PC-3 (cell line): ENCODE measurements around the gene GNG8. TPM values are rescaled to one million over a fixed set of nuclear protein-coding genes. Genes with fewer than 3 reads are reported as not detected.

Experiments used
- ATAC-seq: fragments of 200-7000 bp; cut with Tn5 transposase; 2 replicates; pipeline ENCODE4 v1.9.1; 2020; ENCODE audit warnings: mild to moderate bottlenecking, moderate library complexity
- BruUV-seq: library from RNA; stranded (reverse); fragments of 400-500 nt; replicated peaks from 2 replicates; lab custom pipeline; 2021; lab: Mats Ljungman, UMichigan
- CTCF ChIA-PET: fragments of 300-600 bp; sonication (Branson Sonifier 250); formaldehyde crosslinking; loops from one replicate; lab custom pipeline; 2022; ENCODE audit warnings: antibody characterized with exemption; lab: Charles Lee
- POLR2A ChIA-PET: fragments of 300-600 bp; sonication (Branson Sonifier 250); formaldehyde crosslinking; loops from one replicate; lab custom pipeline; 2022; ENCODE audit warnings: antibody characterized with exemption; ENCODE audit not compliant: unreplicated experiment; lab: Charles Lee
- DNase-seq: peaks from one replicate; pipeline ENCODE4 v3.0.0-alpha.2; 2015
- H2AFZ ChIP-seq: fragments of 300-600 bp; sonication (generic); 2 replicates; pipeline ENCODE4 v1.6.0; 2016; ENCODE audit warnings: antibody characterized with exemption, low read length
- H3F3A ChIP-seq: fragments of 300-600 bp; sonication (generic); one replicate; pipeline ENCODE4 v1.6.0; 2017; ENCODE audit warnings: antibody characterized with exemption, low read length, control low read depth, mild to moderate bottlenecking; ENCODE audit not compliant: unreplicated experiment
- H3K27ac ChIP-seq: fragments of 300-600 bp; sonication (generic); 2 replicates; pipeline ENCODE4 v1.5.1; 2016; ENCODE audit warnings: mild to moderate bottlenecking, low read length
- H3K27me3 ChIP-seq: fragments of 300-600 bp; sonication (generic); 2 replicates; pipeline ENCODE4 v1.6.1; 2016; ENCODE audit warnings: low read length, mixed read lengths
- H3K36me3 ChIP-seq: fragments of 300-600 bp; sonication (generic); 2 replicates; pipeline ENCODE4 v1.6.1; 2016; ENCODE audit warnings: low read depth, mixed run types, low read length, mixed read lengths
- H3K4me1 ChIP-seq: fragments of 300-600 bp; sonication (generic); 2 replicates; pipeline ENCODE4 v1.5.1; 2016; ENCODE audit warnings: low read length; ENCODE audit not compliant: insufficient read depth
- H3K4me2 ChIP-seq: fragments of 300-600 bp; sonication (generic); 2 replicates; pipeline ENCODE4 v1.6.0; 2016; ENCODE audit warnings: low read length
- H3K4me3 ChIP-seq: fragments of 300-600 bp; sonication (generic); 2 replicates; pipeline ENCODE4 v1.5.1; 2016; ENCODE audit warnings: mild to moderate bottlenecking, low read length, mixed read lengths
- H3K79me2 ChIP-seq: fragments of 300-600 bp; sonication (generic); 2 replicates; pipeline ENCODE4 v1.6.1; 2017; ENCODE audit warnings: low read length, mixed read lengths
- H3K9ac ChIP-seq: fragments of 300-600 bp; sonication (generic); 2 replicates; pipeline ENCODE4 v1.6.0; 2016; ENCODE audit warnings: mild to moderate bottlenecking, low read length
- H3K9me2 ChIP-seq: fragments of 300-600 bp; sonication (generic); replicated peaks from 2 replicates; pipeline ENCODE4 v1.6.1; 2016; ENCODE audit warnings: mixed run types, low read length, mixed read lengths
- H3K9me3 ChIP-seq: fragments of 300-600 bp; sonication (generic); 2 replicates; pipeline ENCODE4 v1.6.1; 2016; ENCODE audit warnings: low read length, mixed read lengths
- H4K20me1 ChIP-seq: fragments of 300-600 bp; sonication (generic); 2 replicates; pipeline ENCODE4 v1.6.1; 2016; ENCODE audit warnings: low read length, mixed read lengths
- EZH2 ChIP-seq: fragments of 300-600 bp; sonication (generic); IDR thresholded peaks from one replicate; pipeline ENCODE4 v1.6.1; 2017; ENCODE audit warnings: antibody characterized with exemption, mild to moderate bottlenecking, low read length; ENCODE audit not compliant: unreplicated experiment
- EZH2phosphoT487 ChIP-seq: fragments of 300-600 bp; sonication (generic); IDR thresholded peaks from 2 replicates; pipeline ENCODE4 v1.6.1; 2018; ENCODE audit warnings: mild to moderate bottlenecking, antibody characterized with exemption, low read length, borderline replicate concordance
- intact Hi-C: fragments of 100-400 bp; cut with micrococcal nuclease; formaldehyde crosslinking; loops from 2 replicates; pipeline ENCODE4 v1.9.0; 2023
- total RNA-seq: library from RNA; depleted of rRNA; stranded (reverse); fragments of >200 nt; gene quantifications from 2 replicates; pipeline ENCODE4 v1.2.3, GENCODE V29; 2014
- TF ChIP-seq, protein P1 (sequence below): fragments of 300-600 bp; sonication (generic); conservative IDR thresholded peaks from 2 replicates; pipeline ENCODE4 v1.5.1; 2017; ENCODE audit warnings: antibody characterized with exemption, low read depth, mild to moderate bottlenecking, low read length

The GNG8 gene
- total RNA-seq, 1 experiment from 2014 or later, result not detected

DNA sequence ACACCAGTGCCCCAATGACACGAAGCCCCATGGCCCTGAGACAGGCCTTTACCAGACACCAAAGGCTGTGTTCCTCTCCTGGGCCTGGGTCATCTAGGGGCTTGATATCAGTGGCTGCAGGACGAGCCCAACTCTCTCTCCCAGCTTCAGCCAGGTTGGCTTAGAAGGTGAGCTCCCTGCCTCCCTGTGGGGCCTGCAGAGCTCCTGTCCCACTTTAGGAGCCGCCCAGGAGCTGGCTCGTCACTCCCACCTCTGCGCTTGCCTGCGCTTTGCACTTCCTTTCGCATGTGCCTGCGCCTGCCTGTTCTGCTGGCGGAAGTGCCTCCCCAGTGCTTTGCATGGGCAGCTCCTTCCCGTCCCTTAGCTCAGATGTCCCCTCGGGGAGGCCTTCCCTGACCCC, 30.0 kb downstream of the GNG8 start:
- Histone ChIP-seq H3K4me2 (no peak overlapping the region), H3K27me3 (no peaks in the 10 kb centered on the region), H3K9ac (no peak overlapping the region), H3K4me1 (peaks cover 13% of the 10 kb centered on the region), H3K79me2 (peaks cover 44% of the 10 kb centered on the region), H3K4me3 (no peak overlapping the region), H2AFZ (no peak overlapping the region), H4K20me1 (peaks cover 25% of the 10 kb centered on the region), H3K36me3 (peaks cover 13% of the 10 kb centered on the region; the same call in 1 of the 2 replicates), H3K9me2 (no peaks in the 10 kb centered on the region), H3K9me3 (no peaks in the 10 kb centered on the region), H3K27ac (no peak overlapping the region), H3F3A (no peaks in the 10 kb centered on the region)
- CTCF ChIA-PET, result no interaction called here
- TF ChIP-seq EZH2 (no peak), EZH2phosphoT487 (no peak)
- TF ChIP-seq, protein P1, sequence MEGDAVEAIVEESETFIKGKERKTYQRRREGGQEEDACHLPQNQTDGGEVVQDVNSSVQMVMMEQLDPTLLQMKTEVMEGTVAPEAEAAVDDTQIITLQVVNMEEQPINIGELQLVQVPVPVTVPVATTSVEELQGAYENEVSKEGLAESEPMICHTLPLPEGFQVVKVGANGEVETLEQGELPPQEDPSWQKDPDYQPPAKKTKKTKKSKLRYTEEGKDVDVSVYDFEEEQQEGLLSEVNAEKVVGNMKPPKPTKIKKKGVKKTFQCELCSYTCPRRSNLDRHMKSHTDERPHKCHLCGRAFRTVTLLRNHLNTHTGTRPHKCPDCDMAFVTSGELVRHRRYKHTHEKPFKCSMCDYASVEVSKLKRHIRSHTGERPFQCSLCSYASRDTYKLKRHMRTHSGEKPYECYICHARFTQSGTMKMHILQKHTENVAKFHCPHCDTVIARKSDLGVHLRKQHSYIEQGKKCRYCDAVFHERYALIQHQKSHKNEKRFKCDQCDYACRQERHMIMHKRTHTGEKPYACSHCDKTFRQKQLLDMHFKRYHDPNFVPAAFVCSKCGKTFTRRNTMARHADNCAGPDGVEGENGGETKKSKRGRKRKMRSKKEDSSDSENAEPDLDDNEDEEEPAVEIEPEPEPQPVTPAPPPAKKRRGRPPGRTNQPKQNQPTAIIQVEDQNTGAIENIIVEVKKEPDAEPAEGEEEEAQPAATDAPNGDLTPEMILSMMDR, result no peak
- intact Hi-C loops, result no loop called here
- no TSS peak for BruUV-seq
- ATAC-seq, result no peak
- DNase-seq, result no peak
- POLR2A ChIA-PET, result no interaction called here

DNA sequence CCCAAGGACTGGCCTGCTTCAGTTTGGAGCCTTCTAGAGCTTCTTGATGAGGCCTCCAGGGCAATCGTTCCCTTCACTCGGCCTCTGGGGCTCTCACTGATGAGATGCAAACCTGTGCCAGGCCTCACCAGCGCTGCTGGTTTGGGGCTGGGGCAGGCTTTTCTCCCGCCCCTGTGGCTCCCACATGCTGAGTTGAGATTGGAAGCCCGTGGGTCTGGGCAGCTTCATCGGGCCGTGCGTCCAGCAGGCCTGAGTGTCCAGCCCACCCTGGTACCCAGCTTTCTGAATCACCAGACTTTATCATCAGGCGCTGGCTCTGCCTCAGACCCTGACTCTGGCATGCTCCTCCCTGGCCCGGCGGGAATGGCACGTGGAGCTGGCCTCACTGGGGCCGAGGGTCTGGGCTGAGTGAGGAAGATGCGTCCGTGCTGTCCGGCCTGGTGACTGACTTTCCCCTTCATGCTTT, 30.6 kb downstream of the GNG8 start:
- intact Hi-C loops, result no loop called here
- TF ChIP-seq, protein P1, result no peak
- TF ChIP-seq EZH2 (no peak), EZH2phosphoT487 (no peak)
- Histone ChIP-seq H3K4me1 (peaks cover 13% of the 10 kb centered on the region), H3K27ac (no peak overlapping the region), H3K9ac (no peak overlapping the region), H2AFZ (no peak overlapping the region), H3K9me3 (no peaks in the 10 kb centered on the region), H3K4me2 (no peak overlapping the region), H3K36me3 (peaks cover 13% of the 10 kb centered on the region; the same call in 1 of the 2 replicates), H3K4me3 (no peak overlapping the region), H3K79me2 (peaks cover 44% of the 10 kb centered on the region), H4K20me1 (peaks cover 25% of the 10 kb centered on the region), H3F3A (no peaks in the 10 kb centered on the region), H3K27me3 (no peaks in the 10 kb centered on the region), H3K9me2 (no peaks in the 10 kb centered on the region)
- ATAC-seq (no peak), DNase-seq (no peak)
- POLR2A ChIA-PET, result no interaction called here
- CTCF ChIA-PET, result no interaction called here
- no TSS peak for BruUV-seq

DNA sequence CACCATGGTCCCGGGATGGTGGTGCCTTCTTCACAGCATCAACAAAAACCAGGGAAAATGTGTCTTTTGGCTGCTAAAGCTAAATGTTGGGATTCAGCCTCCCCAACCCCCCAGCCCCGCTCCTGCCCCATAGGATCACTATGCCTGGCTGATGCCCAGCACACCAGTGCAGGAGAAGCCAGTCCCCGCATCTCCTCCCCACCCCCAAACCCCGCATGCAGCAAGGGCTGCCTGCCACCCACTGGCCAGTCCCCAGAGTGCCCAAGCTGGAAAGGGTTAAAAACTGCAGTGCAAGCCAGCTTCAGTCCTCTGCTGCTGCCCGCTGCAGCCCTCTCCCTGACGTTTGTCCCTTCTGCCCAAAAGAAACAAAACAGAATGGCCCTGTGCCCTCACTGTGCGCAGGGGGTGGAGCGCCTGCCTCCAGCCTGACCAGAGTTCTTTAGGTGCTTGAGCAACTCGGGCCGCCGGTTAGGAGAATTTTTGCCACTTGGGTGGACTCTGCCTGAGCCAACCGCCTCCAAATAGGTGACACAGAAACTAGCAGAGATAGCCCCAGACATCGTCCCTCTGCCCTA, 31.1 kb downstream of the GNG8 start:
- H3K9me3 ChIP-seq, result no peaks in the 10 kb centered on the region
- peaks cover 13% of the 10 kb centered on the region for H3K4me1 ChIP-seq
- intact Hi-C loops, result no loop called here
- peaks cover 25% of the 10 kb centered on the region for H4K20me1 ChIP-seq
- no peaks in the 10 kb centered on the region for H3F3A ChIP-seq
- TF ChIP-seq EZH2phosphoT487 (no peak), EZH2 (no peak)
- TF ChIP-seq, protein P1, result no peak
- no peaks in the 10 kb centered on the region for H3K9me2 ChIP-seq
- ChIA-PET POLR2A (no interaction called here), CTCF (no interaction called here)
- H3K36me3 ChIP-seq, result peaks cover 13% of the 10 kb centered on the region; the same call in 1 of the 2 replicates
- no peak for DNase-seq
- no peak overlapping the region for H2AFZ ChIP-seq
- H3K4me3 ChIP-seq, result no peak overlapping the region
- no peaks in the 10 kb centered on the region for H3K27me3 ChIP-seq
- BruUV-seq, result no TSS peak
- H3K79me2 ChIP-seq, result peaks cover 44% of the 10 kb centered on the region
- ATAC-seq, result no peak
- H3K27ac ChIP-seq, result no peak overlapping the region
- H3K9ac ChIP-seq, result no peak overlapping the region
- no peak overlapping the region for H3K4me2 ChIP-seq
